Thyroid gland (tissue), 4 donors: ENCODE data around the gene SCPEP1.

Source experiments
- POLR2A ChIP-seq, 2 donors: fragments of 450-650 bp; IDR thresholded peaks; one replicate each; pipeline ENCODE4 v1.6.1; 2017; ENCODE audit warnings: antibody characterized with exemption in 2 of 2, mild to moderate bottlenecking in 2 of 2, moderate library complexity in 1 of 2
- TF ChIP-seq, protein P1 (sequence below), 6 experiments: fragments of 200-600 bp in 3 of 6; fragments of 450-650 bp in 3 of 6; sonication (generic) in 3 of 6; IDR thresholded peaks; one replicate each; pipeline ENCODE4 v1.5.1; 2016 to 2019; ENCODE audit warnings: antibody characterized with exemption in 6 of 6, mild to moderate bottlenecking in 2 of 6, inconsistent platforms in 1 of 6, moderate library complexity in 1 of 6

DNA sequence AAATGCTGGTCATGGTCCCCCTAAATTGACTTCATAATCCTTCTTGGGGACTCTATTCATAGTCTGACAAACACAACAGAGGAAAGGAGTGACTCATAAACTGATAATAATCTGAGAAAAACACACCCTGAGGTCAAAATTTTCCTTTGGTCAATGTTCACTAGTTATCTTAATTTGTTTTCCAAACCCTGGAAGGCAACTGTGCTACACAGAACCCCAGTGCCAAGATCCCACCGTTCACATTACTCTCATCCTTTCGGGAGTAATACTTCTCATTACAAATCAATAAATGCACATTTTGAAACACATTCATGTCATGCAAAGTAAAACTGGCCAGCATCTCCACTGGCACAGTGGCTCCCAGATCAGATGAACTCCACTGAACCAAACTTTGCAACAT is 40.2 kb upstream of the SCPEP1 start:
- TF ChIP-seq, protein P1, sequence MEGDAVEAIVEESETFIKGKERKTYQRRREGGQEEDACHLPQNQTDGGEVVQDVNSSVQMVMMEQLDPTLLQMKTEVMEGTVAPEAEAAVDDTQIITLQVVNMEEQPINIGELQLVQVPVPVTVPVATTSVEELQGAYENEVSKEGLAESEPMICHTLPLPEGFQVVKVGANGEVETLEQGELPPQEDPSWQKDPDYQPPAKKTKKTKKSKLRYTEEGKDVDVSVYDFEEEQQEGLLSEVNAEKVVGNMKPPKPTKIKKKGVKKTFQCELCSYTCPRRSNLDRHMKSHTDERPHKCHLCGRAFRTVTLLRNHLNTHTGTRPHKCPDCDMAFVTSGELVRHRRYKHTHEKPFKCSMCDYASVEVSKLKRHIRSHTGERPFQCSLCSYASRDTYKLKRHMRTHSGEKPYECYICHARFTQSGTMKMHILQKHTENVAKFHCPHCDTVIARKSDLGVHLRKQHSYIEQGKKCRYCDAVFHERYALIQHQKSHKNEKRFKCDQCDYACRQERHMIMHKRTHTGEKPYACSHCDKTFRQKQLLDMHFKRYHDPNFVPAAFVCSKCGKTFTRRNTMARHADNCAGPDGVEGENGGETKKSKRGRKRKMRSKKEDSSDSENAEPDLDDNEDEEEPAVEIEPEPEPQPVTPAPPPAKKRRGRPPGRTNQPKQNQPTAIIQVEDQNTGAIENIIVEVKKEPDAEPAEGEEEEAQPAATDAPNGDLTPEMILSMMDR (IDR thresholded peaks at IDR 0.05): no peak
- no peak for TF ChIP-seq POLR2A (IDR thresholded peaks at IDR 0.05)
